GM12875 (cell line): ENCODE data around the gene SAMD14.

ENCODE experiments used
- H3K4me3 ChIP-seq: one replicate; pipeline ENCODE4 v1.5.1; 2011; ENCODE audit warnings: low read depth, low read length, control low read depth
- CTCF ChIP-seq: IDR thresholded peaks from 2 replicates; pipeline ENCODE4 v1.5.1; 2011; ENCODE audit warnings: low read depth, mild to moderate bottlenecking, control low read depth, inconsistent platforms, low read length, moderate library complexity, borderline replicate concordance; ENCODE audit not compliant: insufficient read depth

Gene SAMD14

DNA sequence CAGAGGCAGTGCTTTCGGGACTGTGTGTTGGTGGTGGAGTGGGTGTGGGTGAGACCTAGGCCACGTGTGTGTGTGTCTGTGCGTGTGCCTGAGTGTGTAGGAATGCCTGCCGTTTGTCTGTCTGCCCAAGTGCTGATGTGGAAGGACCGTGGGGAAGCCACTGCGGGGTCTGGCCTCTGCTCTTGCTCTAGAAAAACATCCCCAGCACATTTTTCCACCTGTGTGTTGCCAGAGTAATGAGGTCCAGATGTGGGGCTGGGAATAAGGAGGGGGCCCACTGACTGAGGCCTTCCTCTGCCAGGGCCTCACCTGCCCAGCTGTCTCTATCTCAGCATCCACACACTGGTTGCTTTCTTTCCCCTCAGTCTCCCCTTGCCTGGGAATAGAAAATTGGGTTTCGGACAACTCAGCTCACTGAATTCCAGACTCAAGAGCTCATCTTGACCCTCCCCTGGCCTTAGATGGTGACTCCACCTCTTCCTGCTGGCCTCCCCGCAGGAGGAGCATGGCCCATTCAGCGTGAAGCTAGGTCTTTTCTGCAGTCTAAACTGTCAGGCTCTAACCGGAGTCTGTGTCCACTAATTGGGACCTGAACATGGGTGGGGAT is 43.5 kb upstream of the SAMD14 start:
- no peak overlapping the region for H3K4me3 ChIP-seq
- no peak for TF ChIP-seq CTCF

GRCh38 chr17:50172936-50173334 is 43.0 kb upstream of the SAMD14 start:
- H3K4me3 ChIP-seq, result no peak overlapping the region

DNA sequence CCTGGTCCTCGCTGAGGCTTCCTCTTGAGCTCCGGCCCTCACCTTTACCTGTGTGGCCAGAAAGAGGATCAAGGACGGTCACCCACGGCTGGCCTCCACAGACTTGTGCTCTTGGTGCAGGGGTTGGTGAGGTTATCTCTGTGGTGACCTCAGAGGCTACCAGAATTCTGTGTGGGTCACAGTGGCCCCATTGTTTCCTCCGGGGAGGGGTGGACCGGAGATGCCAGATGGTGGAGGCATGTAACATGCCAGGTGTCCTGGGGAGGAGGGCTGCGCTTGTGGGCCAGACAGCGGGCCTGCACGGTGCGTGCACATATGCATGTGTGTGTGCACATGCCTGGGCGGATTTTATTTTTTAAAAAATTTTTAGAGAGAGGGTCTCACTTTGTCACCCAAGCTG is 42.2 kb upstream of the SAMD14 start:
- no peak for TF ChIP-seq CTCF
- H3K4me3 ChIP-seq, result no peak overlapping the region

More at GRCh38 chr17:50172936-50173334, 43.0 kb upstream of the SAMD14 start:
- TF ChIP-seq CTCF, result no peak

DNA sequence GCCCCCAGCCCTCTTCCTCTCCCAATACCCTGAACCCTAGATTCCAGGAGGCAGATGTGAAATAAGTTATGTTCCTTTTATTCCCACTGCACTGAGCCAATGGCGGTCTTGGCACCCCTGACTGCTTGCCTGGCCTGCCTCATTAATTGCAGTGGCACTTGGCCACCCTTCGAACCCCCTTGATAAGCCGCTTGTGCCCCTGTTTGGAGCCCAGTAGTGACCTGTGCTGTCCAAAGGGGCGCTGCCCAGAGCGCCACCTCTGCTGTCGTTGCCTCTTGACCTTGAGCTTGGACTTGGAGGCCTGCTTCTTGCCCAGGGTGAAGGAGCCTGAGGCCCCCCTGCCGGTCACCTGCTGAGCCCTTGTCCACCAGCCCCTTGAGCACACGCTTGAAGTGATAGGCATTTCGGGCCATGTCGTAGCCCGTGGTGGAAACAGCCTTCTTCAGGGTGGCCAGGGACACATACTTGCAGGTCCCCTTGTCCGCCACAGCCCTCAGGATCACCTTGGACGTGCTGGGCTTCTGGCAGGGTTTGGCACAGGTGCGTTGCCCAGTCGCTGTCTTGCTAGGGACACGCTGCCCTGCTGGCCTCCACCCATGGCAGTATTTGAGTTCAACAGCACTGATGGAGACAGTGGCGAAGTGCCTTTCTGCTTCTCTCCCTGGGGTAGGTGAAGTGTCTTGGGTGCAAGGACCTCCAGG is 41.6 kb upstream of the SAMD14 start:
- no peak for TF ChIP-seq CTCF
- H3K4me3 ChIP-seq, result no peak overlapping the region

- TF ChIP-seq CTCF, result no peak
- H3K4me3 ChIP-seq, result no peak overlapping the region
These were observed 40.9 kb upstream of the SAMD14 start for GRCh38 chr17:50170662-50171370.

GRCh38 chr17:50169881-50170459 is 40.0 kb upstream of the SAMD14 start:
- no peak overlapping the region for H3K4me3 ChIP-seq
- no peak for TF ChIP-seq CTCF
